Hepatic stellate cell (primary cell): ENCODE measurements around the gene CCDC17.
A peak's percentile ranks its signal among the peaks of the same experiment; 100 is the strongest.

ENCODE experiments used
- DNase-seq: peaks from one replicate; pipeline ENCODE4 v3.0.0; 2011; ENCODE audit warnings: low spot score

The CCDC17 gene

DNA sequence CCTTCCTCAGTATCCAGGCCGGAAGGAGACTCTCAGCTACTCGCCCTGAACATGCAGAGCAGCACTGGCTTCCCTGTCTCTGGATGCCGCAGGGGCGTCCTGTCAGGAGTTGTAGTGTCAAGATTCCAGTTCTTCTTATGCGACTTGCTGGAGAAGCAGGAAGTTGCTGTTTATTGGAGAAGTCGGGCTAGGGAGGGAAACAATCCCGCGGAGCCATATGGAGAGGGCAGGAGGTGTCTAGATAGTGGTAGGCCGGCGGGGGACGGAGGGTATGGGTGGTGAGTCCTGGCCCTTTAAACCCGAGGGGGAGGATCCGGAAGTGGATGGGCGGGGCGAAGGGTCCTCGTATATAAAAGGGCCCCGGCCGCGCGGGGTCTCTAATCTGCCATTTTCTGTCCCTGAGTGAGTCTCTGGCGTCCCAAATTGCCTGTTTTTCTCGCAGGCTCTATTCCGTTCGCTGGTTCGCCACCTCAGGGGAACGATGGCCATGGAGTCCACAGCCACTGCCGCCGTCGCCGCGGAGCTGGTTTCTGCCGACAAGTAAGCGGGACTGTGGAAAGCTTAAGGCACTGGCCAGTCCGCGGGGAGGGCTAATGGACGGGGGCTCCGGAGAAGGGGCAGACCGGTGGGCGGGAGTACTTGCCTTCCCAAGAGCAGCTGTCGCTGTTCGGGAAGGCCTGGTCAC is 40.0 kb downstream of the CCDC17 start, which contains the start of gene NASP:
TSS of gene NASP (plus strand) at position 376 of the 685 bp plus-strand sequence. CDS start at position 482, 106 bp downstream.
- DNase-seq = peak; percentile 90

DNA sequence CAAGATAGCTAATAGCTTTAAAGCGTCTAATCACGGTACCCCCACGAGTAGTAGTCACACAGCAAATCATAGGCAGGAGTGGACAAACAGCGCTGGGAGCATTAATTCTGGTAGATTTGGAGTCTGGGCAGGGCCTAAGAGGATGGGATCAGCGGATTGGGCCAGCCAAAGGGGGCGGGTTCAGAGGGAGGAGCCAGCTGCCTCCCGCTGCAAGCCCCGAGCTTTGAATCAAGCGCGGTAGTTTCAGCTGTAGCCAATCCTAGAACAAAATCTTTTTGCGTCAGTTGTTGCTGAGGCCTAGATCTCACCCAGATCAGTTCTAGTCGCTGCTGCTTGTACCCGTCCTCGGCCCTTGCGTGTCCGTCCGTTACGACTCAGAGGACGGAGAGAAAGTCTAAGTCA is 40.6 kb downstream of the CCDC17 start:
- peak; percentile 99 for DNase-seq

DNA sequence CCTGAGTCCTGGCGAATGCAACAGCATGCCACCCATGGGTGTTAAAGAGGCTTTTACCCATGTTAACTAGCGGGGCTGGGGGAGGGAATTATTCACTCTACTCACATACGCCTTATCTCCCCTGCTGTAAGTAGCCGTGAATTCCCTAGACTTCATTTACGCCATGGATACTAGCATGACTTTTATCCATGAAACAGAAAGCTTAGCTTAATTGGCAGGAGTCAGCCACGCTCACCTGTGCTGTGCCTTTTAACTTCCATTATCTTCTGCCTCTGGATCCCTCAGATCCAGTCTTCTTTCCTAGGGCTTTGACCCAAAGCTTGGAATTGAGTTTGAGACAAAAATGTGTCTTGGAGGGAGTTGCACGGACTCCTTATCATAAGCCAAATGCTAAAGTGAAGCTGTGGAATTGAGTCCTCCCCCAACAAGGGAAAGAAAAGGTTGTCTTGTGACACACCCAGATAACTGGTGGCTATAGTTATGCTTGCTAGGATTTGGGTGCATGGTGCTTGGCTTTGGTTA is 49.7 kb downstream of the CCDC17 start:
- no peak for DNase-seq

DNA sequence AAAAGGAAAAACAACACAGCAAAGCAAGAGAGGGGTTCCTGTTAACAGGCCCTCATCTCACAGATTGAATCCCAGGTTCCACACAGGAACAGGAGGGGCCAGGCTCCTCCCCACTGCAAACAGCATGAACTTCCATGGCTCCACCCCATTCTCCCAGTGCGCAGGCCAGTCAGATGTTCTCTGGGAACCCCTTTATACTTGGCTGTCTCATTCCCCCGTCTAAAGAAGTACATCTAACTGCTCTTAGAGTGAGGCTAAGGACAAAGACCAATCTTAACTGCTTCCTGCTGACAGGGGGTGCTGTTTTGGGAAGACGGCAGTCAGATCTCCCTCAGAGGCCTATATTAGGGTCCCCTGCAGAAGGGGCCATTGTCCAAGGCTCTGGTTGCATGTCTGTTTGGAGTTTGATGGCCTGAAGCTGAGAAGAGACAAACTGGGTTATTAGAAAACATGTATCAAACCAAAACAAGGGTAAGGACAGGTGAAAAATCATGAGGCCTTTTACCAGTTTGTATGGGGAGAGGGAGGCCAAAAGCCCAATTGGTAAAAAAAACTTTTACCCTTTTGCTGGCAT is 50.5 kb downstream of the CCDC17 start:
- DNase-seq = no peak

DNA sequence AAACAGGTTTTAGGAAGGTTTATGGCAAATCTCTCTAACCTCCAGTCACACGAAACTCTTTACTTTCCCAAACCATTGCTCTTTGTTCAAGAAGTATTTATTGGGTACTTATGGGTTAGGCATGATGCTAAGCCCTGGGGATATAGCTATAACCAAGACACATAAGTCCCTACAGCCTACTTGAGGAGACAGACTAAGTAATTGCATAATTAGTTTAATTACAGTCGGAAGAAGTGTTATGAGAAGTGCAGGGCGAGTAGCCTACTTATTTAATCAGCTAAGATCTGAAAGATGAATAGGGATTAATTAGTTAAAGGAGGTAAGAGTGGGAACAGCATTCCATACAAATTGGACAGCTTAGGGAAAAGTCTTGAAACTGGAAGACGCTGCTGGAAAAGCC is 53.2 kb downstream of the CCDC17 start:
- no peak for DNase-seq
